ELF-1 (cell line): Measurements from ENCODE around the gene CLEC2L.

Experiments
- DNase-seq: peaks from one replicate; pipeline ENCODE4 v3.0.0-alpha.2; 2016; ENCODE audit warnings: low read depth, low spot score

The CLEC2L gene

DNA sequence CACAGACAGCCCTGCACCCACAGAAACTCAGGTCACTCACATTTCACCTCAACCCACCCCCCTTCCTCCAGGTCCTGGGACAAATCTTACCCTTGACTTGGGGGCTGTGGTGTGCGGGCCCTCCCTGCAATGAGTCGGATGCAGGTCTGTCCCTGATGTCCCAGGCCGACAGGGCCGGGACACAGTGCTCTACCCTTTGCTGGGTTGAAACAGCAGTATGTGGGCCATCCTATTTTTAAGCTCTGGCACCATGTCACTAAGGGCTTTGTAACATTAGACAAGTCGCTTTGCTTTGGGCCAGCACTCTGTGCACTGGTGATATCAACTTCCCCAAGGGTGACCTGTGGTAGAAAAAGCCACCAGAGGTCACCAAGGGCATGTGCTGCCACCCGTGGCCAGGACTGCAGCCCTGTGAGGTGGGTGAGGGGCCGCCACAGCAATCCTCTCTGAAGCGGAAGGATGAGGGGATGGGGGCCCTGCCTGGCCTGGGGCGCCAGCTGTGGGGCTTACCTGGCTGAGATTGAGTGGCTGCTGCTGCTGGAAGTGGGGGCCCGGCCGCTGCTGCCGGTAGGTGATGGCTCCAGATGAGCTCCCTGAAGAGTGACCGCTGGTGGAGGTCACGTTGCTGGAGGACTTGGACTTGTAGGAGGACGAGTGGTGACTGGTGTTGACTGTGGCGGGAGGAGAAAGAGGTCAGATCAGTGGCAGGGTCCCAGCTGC, 51.3 kb downstream of the CLEC2L start:
- no peak for DNase-seq

DNA sequence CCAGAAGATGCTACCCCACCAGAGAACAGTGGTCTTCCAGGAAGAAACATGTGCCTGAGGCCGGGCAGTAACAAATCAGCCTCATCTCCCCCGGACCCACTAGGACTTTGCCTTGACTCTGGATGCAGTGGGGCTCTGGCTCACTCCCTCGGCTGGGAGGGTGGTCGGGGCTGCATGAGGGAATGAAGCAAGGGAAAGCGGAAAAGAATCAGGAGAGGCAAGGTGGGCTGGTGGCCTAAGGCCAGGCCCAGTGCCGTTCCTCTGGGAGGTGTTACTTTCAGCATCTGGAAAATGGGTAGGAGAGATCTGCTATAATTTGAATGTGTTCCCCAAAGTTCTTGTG, 51.8 kb downstream of the CLEC2L start:
- DNase-seq: no peak

DNA sequence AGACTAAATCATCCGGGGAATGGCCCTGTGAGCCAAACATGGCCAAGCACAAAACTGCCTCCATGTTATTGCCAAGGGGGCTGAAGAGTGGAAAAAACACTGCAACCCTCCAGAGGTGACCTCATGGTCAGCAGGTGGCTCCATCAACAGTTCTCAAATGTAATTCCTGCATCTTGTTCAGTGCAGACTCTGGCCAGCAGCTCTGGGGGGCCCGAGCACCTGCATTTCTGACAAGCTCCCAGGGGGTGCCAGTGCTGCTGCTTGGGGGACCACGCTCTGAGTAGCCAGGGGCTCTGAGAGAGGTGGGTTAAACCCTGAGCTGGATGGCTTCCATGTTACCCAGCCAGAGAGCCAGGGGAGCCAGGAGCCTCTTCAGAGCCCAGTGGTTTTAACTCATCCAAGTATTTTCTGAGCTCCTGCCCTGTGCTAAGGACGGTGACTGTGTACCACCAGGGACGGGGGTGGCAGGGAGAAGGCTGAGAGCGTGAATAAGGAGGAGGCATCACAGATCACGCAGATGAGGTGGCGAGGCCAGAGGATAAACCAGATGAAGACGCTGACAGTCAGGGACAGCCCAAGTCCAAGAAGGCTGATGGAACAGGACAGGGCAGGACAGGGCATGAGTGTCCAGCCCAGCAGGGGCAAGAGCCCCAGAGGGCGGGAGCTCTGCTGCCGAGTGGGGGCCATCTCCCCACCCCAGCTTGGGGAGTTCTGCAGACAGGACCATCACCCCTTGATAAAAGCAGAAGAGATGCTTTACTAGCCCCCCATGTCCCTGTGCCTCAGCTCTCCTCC, 52.9 kb downstream of the CLEC2L start:
- DNase-seq: no peak

DNA sequence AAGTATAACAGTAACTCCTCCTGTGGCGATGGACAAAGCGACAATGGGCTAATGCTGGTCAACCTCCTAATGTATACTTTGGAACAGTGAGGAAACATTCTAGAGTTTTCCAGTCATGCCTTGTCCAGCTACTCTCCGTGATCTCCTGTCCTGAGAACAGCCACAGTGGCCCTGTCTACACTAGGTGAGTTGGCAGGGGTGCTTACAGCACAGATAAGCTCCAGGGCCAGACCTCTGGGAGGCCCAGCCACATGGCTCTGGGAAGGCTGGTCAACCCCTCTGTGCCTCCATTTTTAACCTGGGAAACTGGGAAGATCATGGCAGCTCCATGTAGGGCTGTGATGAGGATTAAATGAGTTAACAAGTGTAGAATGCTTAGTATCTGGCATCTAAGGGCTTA, 57.0 kb downstream of the CLEC2L start:
- no peak for DNase-seq

DNA sequence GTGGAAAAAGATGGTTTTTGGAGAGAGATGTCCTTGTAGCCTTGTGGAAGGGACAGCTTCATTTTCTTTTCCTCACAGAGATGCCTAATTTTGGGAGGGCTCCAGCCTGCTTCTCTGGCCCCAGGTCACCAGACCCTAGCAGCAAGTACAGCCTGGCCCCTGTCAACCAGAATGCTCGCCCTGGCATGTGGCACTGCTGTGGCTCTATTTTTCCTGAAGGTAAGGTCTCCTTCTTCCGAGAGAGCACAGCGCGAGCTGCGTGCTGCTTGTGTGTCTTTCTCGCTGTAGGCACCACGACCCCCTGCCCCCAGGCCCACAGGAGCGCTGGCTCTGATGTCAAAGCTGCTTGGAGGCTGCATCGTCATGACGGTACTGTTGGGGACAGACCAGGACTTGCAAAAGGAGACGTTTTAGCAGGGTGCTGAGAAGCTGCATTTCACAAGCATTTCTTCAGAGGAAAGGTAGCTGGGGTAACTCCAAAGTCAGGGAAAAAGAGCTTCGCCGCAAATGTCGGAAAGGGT, 58.7 kb downstream of the CLEC2L start:
- DNase-seq: no peak

DNA sequence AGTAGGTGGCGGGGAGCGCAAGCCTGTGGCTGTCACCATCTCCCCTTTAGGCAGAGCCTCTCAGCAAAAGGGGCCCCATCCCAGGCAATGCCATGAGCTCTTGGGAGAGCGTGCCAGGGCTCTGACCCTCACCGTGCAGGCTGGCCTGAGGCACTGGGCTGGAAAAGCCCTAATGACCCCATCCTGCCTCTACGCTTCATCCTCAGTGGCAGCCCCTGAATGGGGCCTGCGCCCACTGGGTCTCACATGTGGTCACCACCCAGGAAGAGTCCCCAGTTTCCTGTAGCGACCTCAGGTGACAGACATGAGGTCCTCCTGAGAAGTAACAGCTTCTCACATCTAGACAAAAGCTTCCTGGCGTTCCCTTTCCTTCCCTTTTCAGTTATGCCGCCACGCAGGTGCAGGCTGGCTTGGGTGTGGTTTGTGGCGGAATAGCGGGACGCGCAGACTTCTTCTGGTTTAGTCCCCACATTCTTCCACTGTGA, 59.2 kb downstream of the CLEC2L start:
- no peak for DNase-seq

DNA sequence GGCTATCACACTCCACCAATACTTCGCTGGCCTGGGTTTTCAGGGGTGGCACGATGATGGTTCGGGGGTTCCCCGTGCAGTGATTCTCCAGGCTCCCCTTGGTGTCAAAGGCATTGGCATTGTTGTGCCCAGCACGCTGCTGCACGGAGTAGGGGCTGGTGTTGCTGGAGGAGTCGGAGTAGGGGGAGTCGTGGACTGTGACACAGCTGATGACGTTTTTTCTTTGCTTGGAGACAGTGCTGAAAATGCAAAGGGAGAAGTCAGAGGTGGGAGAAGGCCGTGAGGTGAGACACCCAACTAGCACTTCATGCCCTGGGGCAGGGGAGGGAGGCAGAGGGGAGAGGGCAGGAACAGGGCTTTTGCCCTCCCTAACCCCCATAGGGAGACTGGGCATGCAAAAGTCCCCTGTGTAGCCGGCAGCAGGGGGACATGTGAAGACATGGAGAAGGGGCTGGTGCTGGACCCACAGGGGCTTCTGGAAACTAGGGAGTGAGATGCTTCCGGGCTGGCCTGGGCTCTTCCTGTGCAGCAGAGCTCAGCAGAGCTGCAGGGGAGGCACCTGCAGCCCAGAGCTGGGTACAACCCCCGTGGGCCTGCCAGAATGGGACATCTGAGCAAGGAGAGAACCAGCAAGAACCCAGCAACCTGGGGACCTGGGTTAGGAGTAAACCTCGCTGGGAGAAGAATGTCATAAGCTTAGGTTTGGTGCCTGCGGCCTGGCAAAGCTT, 60.5 kb downstream of the CLEC2L start:
- no peak for DNase-seq

DNA sequence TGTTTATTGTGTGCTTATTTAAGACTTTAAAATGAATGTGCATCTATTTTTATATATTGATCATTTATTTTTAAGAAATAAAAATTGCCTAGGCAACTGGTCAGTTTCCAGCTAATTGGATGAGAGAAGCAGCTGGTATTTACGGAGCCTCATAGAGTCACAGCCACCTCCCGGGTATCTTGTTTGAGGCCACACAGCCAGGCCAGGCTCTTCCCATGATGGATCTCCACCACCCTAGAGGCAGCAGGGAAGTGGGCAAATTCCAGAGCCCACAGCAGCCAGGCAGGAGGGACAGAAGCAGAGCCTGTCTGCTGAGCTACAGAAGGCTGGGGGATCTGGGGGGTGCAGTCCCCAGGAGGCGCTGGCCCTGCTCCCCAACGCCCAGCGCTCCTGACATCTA, 61.6 kb downstream of the CLEC2L start:
- no peak for DNase-seq

DNA sequence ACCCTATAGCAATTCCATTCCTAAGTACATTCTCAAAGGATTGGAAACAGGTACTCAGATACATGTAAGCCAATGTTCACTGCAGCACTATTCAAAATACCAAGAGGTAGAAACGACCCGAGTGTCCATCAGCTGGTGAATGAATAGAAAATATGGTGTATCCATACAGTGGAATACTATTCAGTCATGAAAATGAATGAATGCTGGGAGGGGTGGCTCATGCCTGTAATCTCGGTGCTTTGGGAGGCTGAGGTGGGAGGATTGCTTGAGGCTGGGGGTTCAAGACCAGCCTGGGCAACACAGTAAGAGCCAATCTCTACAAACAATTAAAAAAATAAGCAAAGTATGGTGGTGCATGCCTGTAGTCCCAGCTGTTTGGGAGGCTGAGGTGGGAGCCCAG, 62.8 kb downstream of the CLEC2L start:
- DNase-seq: no peak

DNA sequence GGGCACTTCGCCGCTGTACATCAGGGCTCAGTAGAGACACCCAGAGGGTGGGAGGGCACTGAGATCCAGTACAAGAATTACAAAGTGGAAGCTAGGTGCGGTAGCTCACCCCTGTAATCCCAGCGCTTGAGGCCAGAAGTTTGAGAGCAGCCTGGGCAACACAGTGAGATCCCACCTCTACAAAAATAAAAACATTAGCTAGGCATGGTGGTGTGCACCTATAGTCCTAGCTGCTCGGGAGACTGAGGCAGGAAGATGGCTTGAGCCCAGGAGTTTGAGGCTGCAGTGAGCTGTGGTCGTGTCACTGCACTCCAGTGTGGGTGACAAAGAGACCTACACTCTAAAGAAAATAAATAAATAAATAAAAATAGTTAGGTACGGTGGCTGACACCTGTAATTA, 64.0 kb downstream of the CLEC2L start:
- DNase-seq: no peak

DNA sequence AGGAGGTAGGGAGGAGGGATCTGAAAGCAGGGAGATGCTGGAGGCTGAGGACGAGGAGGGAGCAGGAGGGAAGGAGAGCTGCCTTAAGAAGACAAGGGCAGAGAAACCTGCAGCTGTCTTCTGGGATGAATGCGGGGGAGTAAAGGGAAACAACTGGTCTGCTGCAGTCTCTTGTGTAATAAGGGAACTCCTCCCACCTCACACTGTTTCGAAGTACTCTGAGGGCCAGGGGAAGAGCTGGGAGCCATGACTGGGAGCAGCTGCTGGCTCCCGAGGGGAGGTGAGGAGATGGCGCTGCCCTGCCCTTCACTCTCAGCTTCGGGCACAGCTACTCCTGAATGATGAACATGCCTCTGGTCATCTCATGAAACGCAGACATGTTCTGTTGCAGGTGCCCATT, 65.1 kb downstream of the CLEC2L start:
- DNase-seq: peak; percentile 21

DNA sequence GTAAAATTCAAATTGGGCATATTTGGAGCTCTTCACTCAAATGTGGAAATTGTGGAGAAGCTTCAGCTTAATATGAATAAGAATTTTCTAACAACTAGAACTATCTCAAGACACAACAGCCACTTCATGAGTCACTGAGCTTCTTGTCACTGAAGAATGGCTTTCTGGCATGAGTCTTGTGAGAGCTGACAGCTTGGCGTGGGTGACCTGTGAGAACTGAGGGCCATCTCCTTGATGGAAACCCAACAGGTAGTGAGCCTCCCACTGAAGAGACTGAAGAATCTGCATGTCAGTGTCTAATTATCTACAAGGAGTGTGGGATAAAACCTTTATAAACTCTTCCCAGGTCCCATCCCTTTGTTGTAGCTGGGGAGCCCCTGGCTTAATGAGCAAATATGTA, 66.0 kb downstream of the CLEC2L start:
- no peak for DNase-seq

DNA sequence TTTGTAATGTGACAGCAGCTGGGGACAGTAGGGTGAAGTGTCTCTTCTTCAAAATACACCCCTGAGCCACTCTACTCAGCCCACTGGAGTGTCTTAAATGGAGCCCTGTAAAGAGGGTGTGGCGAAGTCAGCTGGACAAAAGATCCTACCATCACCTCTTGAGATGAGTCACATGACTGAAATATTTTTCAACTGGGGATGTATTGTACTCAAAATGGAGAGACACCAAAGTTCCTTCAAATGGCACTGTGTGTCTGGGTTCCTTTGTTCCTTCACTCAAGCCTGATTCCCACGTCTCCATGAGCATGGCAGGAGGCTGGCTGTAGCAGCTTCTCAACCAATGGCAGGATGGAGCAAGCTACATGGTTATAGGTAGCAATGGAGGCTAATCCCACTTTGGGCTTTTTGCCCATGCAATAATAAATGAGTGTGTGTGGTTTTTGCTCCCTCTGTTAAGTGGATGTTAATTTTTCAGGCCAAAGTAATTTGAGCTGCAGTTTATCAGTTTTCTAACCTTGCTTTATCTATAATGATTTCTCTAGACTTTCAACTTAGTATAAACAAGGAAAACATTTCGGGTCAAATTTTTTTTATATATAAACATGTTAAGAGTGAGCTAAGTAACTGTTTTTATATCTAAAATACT, 68.2 kb downstream of the CLEC2L start:
- DNase-seq: no peak

DNA sequence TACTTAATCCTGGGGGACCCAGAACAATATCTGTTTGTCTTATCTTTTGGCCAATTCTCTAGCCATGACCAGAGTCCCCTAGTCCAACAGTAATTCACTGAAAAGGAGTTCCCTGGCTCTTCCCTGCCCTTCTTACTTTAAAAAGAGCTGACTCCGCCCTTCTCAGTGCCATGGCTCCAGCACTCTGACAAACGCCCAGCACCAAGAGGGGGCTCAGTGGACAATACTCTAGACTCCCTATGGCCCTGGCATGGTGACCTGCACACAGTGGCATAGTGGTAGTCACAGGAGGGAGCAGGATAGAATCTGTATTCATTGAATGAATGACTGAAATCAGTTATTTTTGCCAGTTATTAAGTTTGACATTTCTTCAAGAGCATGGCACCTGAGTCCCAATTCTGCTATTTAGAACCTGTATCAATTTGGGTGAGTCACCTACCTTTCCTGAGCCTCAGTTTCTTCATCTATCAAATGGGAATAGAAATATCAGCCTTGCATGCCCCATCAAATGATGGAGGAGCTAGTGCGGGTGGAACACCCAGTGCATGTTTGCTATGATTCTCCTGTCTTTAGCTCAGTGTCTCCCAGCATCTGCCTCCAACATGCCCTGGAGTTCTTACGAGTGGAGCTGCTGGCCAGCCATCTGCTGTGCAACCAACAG, 69.4 kb downstream of the CLEC2L start:
- DNase-seq: no peak

DNA sequence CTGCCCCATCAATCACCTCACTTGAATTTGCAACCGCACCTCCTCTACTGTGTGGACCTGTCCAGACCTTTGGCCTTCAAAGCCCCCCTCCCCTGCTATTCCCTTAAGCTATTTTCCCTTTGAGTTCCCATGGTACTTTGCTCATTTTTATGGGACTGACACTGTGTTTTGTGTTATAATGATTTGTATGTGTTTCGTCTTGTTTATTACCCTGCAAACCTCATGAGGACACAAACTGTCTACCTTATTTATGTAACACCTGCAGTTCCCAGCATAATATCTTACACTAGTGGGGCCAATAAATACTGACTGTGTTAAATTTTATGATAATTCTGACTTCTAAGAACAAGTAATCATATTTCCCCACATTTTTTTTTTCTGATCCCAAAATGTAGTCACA, 70.6 kb downstream of the CLEC2L start:
- DNase-seq: no peak
